LNCaP clone FGC (cell line): ENCODE data around the gene MACROH2A1.

Experiments used
- DNase-seq: peaks from one replicate; pipeline ENCODE4 v3.0.0-alpha.2; 2011; ENCODE audit warnings: low read depth
- H3K4me3 ChIP-seq: 2 replicates; pipeline ENCODE4 v1.5.1; 2011; ENCODE audit warnings: mild to moderate bottlenecking, low read depth, low read length, control low read depth
- TF ChIP-seq, protein P1 (sequence below): IDR thresholded peaks from 2 replicates; pipeline ENCODE4 v1.5.1; 2012; ENCODE audit warnings: mild to moderate bottlenecking; ENCODE audit not compliant: control insufficient read depth, insufficient read depth; ENCODE audit errors: extremely low read depth

MACROH2A1 gene

DNA sequence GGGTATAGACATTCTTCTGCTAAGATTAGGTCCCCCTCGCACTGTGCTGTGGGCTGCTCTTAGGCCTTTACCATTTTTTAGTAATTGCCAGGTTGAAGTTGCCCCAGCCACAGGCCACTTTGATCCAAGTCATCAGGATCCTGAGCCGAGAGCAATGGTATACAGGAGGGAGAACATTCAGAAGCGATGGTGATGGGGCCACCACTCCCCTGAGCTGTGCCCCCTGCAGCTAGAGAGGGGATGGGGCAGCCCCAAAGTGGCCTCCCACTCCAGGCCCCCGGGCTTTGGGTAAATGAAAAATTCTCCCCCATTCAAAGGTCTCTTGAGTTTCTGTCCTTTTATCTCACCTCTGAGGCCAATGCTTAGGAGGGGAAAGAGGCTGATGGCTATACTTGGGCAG, 59.4 kb downstream of the MACROH2A1 start:
- no peak overlapping the region for H3K4me3 ChIP-seq
- TF ChIP-seq, protein P1, sequence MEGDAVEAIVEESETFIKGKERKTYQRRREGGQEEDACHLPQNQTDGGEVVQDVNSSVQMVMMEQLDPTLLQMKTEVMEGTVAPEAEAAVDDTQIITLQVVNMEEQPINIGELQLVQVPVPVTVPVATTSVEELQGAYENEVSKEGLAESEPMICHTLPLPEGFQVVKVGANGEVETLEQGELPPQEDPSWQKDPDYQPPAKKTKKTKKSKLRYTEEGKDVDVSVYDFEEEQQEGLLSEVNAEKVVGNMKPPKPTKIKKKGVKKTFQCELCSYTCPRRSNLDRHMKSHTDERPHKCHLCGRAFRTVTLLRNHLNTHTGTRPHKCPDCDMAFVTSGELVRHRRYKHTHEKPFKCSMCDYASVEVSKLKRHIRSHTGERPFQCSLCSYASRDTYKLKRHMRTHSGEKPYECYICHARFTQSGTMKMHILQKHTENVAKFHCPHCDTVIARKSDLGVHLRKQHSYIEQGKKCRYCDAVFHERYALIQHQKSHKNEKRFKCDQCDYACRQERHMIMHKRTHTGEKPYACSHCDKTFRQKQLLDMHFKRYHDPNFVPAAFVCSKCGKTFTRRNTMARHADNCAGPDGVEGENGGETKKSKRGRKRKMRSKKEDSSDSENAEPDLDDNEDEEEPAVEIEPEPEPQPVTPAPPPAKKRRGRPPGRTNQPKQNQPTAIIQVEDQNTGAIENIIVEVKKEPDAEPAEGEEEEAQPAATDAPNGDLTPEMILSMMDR, result no peak
- DNase-seq, result no peak

DNA sequence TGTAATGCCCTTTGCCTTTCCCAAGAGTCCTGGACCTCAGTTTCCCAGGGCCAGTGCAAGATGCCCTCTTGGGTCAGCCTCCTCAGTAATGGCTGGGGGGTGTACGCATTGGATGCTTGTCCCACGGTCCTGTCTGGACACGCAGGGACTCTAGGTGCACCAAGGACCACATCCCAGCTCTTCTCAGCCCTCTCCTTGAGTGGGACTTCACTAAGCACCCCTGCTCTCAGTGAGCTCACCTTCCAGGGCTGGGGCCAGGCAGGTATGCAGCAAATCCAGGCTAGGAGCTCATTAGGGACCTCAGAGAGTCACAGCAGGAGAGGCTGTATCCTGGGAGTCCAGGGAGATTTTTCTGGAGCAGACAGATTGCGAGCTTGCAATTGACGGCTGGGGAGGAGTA, 59.8 kb downstream of the MACROH2A1 start:
- DNase-seq, result no peak
- no peak overlapping the region for H3K4me3 ChIP-seq
- TF ChIP-seq, protein P1, result no peak

DNA sequence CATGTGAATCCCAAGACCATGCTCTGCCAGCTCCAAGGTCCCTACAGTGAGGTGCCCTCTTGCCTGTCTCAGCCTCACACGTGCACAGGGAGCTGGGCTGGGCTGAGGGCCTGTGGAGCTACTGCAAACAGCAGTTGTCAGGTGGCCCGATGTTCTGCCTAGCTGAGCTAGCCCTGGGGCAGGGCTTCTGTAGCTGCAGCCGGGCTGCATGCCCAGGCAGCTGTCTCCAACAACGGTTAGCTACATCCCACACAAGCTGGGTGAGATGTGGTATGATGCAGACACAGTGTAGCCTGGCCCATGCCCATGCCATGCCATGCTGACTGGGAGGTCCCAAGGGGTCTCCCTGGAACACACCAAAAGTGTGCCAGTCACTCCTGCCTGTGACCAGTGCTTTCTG, 62.0 kb downstream of the MACROH2A1 start:
- no peak overlapping the region for H3K4me3 ChIP-seq
- TF ChIP-seq, protein P1, result no peak
- no peak for DNase-seq

DNA sequence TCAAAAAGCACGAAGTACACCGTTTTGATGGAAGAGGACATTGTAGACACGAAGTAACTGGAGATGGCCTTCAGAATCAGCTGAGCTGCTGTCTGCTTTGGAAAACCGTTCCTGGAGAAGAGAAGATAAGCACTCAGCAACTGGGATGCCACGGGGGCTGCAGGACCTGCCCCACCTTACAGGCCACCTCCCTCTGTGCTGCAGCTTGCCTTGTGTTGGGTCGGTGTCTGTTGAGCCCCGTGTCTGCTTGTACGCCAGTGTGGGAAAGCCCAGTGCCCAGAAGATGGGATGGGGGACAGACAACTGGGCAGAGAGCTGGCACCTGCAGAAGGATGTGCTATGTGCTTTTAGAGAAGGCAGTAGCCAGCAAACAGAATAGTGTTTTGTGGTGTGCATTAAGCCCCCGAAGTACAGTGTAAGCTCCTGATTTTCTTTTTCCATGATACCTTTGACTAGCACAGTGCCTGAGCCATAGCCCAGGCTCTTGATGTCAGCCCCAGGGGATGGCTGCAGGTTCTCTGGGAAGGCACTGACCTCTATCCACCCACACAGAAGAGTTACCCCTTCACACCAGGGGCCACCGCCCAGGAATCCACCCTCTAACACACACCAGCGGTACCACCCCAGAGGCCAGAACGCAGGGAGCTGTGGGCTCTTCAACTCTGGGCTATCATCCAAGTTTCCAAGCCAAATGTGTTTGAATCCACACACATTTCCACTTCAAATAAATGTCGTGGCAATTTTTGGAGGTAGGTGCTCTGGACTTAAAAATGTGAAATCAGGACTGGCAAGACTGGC, 63.8 kb downstream of the MACROH2A1 start:
- DNase-seq, result no peak

DNA sequence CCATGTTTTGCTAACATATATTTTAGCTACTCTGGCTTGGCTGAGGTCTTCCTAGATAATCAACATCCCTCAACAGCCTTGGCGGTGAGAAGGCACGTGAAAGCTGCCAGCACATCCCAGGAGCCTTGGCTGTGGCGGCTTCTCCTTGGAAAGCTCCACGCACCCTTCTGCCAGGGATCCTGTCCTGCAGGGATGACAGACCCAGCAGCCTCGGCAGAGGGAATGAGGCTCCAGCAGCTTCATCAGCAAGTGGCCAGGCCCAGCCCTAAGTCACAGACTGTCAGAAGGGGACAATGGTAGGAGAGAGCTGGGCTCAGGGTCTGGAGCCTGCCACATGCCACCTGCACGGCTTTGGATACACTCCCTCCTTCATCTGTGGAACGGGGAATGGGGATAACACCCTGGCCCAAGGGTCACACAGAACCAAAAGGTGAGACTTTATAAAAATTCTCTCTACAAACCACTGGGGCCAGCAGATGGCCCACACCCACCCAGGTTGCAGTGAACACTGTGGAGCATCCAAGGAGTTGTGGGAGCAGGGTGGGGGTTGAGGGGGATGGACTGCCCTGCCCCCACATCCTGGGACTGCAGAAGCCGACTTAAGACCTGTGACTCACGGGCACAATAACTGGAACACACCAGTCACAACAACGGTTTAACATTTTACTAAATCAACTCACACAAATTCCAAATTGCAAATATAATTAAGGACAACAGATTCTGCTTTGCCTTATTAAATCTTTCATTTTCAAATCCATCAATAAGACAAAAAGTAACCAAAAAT, 65.1 kb downstream of the MACROH2A1 start:
- TF ChIP-seq, protein P1, result no peak
- H3K4me3 ChIP-seq, result no peak overlapping the region
- no peak for DNase-seq

More for the DNA sequence above, 63.8 kb downstream of the MACROH2A1 start:
- no peak overlapping the region for H3K4me3 ChIP-seq
- TF ChIP-seq, protein P1, result no peak

DNA sequence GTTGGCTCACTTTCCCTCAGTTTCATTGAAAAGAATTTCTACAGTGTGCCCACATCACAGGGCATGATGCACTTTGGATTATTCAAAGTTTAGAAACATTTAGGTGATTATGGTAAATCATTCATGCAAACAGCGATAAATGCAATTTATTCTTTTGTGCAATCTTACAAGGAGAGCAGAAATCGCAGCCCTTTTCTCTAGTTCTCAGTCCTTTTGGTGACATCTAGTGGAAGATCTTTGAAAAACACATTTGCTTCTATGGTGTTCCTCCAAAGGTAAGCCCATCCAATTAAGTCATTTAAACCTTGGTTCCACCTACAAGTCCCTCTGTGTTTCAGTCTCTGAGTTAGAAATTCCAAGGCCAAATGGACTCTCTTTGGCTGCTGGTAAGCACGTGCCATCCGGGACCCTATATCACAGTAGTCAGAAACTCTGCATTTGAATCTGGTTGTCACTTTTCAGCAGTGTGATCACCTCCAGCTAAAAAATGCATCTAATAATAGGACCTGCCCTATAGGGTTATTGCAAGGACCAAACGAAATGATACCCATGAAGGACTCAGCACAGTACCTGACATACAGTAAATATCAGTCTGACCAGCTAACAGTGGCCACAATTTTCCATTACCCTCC, 66.4 kb downstream of the MACROH2A1 start:
- DNase-seq, result peak; percentile 48
- TF ChIP-seq, protein P1, result peak; percentile 43; the same call in 1 of the 2 replicates
- H3K4me3 ChIP-seq, result no peak overlapping the region
